Measurements from ENCODE around the gene CCL4L2. TPM values are rescaled to one million over a fixed set of nuclear protein-coding genes. Genes with fewer than 3 reads are reported as not detected.
"Not testable (repeated sequence)": the region's sequence is repeated elsewhere in the genome, so short reads cannot be mapped to it uniquely, and the experiment has no call there.

CCL4L2 gene
- total RNA-seq, 1 donor, result not detected

DNA sequence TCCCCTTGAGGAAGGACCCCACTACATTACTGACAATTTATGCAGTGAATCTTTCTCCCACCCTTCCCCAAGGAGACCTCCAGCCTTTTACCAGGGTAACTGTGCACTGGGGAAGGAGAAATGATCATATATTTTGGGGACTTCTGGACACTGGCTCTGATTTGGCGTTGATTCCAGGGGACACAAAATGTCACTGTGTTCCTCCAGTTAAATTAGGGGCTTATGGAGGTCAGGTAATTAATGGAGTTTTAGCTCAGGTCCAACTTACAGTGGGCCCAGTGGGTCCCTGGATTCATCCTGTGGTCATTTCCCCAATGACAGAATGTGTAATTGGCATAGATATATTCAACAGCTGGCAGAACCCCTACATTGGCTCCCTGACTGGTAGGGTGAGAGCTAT is 8.7 kb downstream of the CCL4L2 start:
- not testable (repeated sequence) for DNase-seq (ENCODE audit: low read depth in 2 of 3, low spot score in 2 of 3)

GRCh38 chr17:36220737-36221580 is 10.1 kb downstream of the CCL4L2 start:
- not testable (repeated sequence) for DNase-seq (ENCODE audit: low read depth in 2 of 3, low spot score in 2 of 3)

GRCh38 chr17:36221581-36222100 is 10.8 kb downstream of the CCL4L2 start:
- DNase-seq (ENCODE audit: low read depth in 2 of 3, low spot score in 2 of 3), result not testable (repeated sequence)

DNA sequence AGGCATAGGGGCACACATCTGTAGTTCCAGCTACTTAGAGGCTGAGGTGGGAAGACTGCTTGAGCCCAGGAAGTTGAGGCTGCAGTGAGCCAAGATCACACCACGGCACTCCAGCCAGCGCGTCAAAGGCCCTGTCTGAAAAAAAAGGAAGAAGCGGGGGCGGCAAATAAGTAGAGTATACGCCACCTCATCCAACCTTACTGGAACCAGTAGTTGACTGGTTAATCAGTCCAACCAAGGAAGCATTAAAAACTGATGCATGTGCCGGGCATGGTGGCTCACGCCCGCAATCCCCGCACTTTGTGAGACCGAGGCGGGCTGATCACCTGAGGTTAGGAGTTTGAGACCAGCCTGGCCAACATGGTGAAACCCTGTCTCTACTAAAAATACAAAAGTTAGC is 12.1 kb downstream of the CCL4L2 start:
- not testable (repeated sequence) for DNase-seq (ENCODE audit: low read depth in 2 of 3, low spot score in 2 of 3)

DNA sequence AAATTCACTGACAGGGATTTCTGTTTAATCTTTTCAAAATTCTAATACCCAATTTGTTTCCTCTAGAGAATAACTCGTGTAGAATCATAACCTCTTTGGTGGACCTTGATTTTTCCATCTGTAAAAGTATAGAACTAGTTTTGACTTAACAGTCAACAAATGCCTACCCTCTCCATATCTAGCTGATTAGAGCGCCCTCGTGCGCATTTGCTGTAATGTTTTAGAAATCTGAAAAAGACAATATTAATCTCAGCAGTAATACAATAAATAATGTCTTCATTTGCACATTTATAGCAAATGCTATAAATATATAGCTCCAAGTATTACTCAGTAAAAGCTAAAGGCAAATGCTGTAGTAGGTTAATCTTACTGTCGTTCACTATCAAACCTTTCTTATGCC is 18.8 kb downstream of the CCL4L2 start:
- DNase-seq (ENCODE audit: low read depth in 2 of 3, low spot score in 2 of 3), result not testable (repeated sequence)

DNA sequence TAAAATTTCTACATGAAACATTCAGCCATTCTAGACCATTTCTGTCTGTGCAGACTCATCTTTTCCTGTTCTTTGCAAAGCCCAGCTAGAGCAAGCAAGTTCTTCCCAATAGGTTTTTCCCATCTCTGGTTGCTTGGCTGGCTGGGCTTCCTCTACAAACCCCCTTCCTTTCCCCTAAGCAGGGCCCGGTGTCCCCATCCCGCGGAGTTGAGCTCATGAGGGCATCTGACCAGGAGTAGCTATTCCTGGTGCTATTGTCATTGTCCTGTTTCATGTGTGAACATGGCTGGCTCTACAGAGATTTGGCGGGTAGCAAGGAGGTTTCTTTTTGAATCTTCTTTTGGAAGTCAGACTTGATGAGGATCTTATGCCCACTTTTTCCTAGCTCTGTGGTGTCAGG is 31.2 kb downstream of the CCL4L2 start:
- not testable (repeated sequence) for DNase-seq (ENCODE audit: low read depth in 2 of 3, low spot score in 2 of 3)

Small RNA genes within 50 kb of the gene (small RNA-seq; reads per million reads assigned to genes)
- gene AC243829.3 (not detected), gene AC243829.6 (not detected)

Other genes starting within 250 kb of the CCL4L2 start
- gene CCL16, start 229.6 kb upstream of the CCL4L2 start, total RNA-seq, result not detected
- gene CCL14, start 224.3 kb upstream of the CCL4L2 start, total RNA-seq, result not detected
- not detected for gene CCL15, start 209.5 kb upstream of the CCL4L2 start, total RNA-seq
- 0.81 TPM for gene CCL23, start 193.1 kb upstream of the CCL4L2 start, total RNA-seq
- not detected for gene CCL18, start 146.8 kb upstream of the CCL4L2 start, total RNA-seq
- gene CCL3, start 120.9 kb upstream of the CCL4L2 start, total RNA-seq, result 1.6 TPM
- 1.6 TPM for gene CCL4, start 107.2 kb upstream of the CCL4L2 start, total RNA-seq
- 1.1 TPM for gene TBC1D3B, start 34.4 kb upstream of the CCL4L2 start, total RNA-seq
- gene CCL3L1, start 14.3 kb upstream of the CCL4L2 start, total RNA-seq, result 0.54 TPM
- 0.54 TPM for gene TBC1D3I, start 53.5 kb downstream of the CCL4L2 start, total RNA-seq
- gene TBC1D3G, start 112.8 kb downstream of the CCL4L2 start, total RNA-seq, result not detected
- not detected for gene TBC1D3H, start 177.4 kb downstream of the CCL4L2 start, total RNA-seq

Data from hematopoietic multipotent progenitor cell (in vitro differentiated cells).